GM23338 (cell line): ENCODE data around the gene RSBN1L. TPM values are rescaled to one million over a fixed set of nuclear protein-coding genes. Genes with fewer than 3 reads are reported as not detected.

Source experiments
- ATAC-seq: fragments of 200-7000 bp; cut with Tn5 transposase; 3 replicates; pipeline ENCODE4 v1.9.1; 2020
- DNase-seq: peaks from one replicate; pipeline ENCODE4 v3.0.0-alpha.2; 2015; ENCODE audit warnings: low spot score
- H2AFZ ChIP-seq: fragments of 200-600 bp; sonication (generic); 2 replicates; pipeline ENCODE4 v1.8.0; 2016; ENCODE audit warnings: antibody characterized with exemption, mild to moderate bottlenecking, moderate library complexity
- H3F3A ChIP-seq: fragments of 200-600 bp; sonication (generic); replicated peaks from 2 replicates; pipeline ENCODE4 v1.8.0; 2017; ENCODE audit warnings: antibody characterized with exemption, mixed run types, low read depth
- H3K27ac ChIP-seq: fragments of 200-600 bp; sonication (generic); 2 replicates; pipeline ENCODE4 v1.6.1; 2016; ENCODE audit warnings: low read depth
- H3K27me3 ChIP-seq: fragments of 200-600 bp; sonication (generic); 2 replicates; pipeline ENCODE4 v1.8.0; 2016; ENCODE audit warnings: mild to moderate bottlenecking, mixed run types, moderate library complexity; ENCODE audit not compliant: insufficient read depth
- H3K36me3 ChIP-seq: fragments of 200-600 bp; sonication (generic); 2 replicates; pipeline ENCODE4 v1.8.0; 2016; ENCODE audit warnings: mild to moderate bottlenecking; ENCODE audit not compliant: insufficient read depth
- H3K4me1 ChIP-seq: fragments of 200-600 bp; sonication (generic); 2 replicates; pipeline ENCODE4 v1.8.0; 2016; ENCODE audit warnings: mild to moderate bottlenecking, moderate library complexity; ENCODE audit not compliant: insufficient read depth
- H3K4me2 ChIP-seq: fragments of 200-600 bp; sonication (generic); 2 replicates; pipeline ENCODE4 v1.7.1; 2017; ENCODE audit warnings: mixed run types
- H3K4me3 ChIP-seq: fragments of 200-600 bp; sonication (generic); 2 replicates; pipeline ENCODE4 v1.6.1; 2016; ENCODE audit warnings: mixed run types
- H3K79me2 ChIP-seq: fragments of 200-600 bp; sonication (generic); replicated peaks from 2 replicates; pipeline ENCODE4 v1.8.0; 2017; ENCODE audit warnings: mild to moderate bottlenecking; ENCODE audit not compliant: insufficient read depth
- H3K9me2 ChIP-seq: fragments of 200-600 bp; sonication (generic); 2 replicates; pipeline ENCODE4 v1.8.0; 2017; ENCODE audit not compliant: insufficient read depth
- H4K20me1 ChIP-seq: fragments of 200-600 bp; sonication (generic); replicated peaks from 2 replicates; pipeline ENCODE4 v1.8.0; 2017; ENCODE audit warnings: mild to moderate bottlenecking; ENCODE audit not compliant: insufficient read depth
- H3K27ac Mint-ChIP-seq: 2 replicates; pipeline ENCODE4 v1.8.0; 2020; ENCODE audit warnings: inconsistent platforms, mild to moderate bottlenecking, moderate library complexity, mixed read lengths
- H3K27me3 Mint-ChIP-seq: 3 replicates; pipeline ENCODE4 v1.8.0; 2022; ENCODE audit warnings: low read depth, mild to moderate bottlenecking, moderate library complexity, mixed read lengths, inconsistent platforms; ENCODE audit not compliant: insufficient read depth, poor library complexity
- H3K36me3 Mint-ChIP-seq: 3 replicates; pipeline ENCODE4 v1.8.0; 2021; ENCODE audit warnings: low read depth, mild to moderate bottlenecking, inconsistent platforms, moderate library complexity, mixed read lengths
- H3K4me1 Mint-ChIP-seq: 3 replicates; pipeline ENCODE4 v1.8.0; 2020; ENCODE audit warnings: mild to moderate bottlenecking, inconsistent platforms, mixed read lengths
- H3K4me3 Mint-ChIP-seq: 3 replicates; pipeline ENCODE4 v1.8.0; 2021; ENCODE audit warnings: moderate library complexity, mild to moderate bottlenecking, inconsistent platforms, mixed read lengths
- H3K9me3 Mint-ChIP-seq: 3 replicates; pipeline ENCODE4 v1.8.0; 2020; ENCODE audit warnings: moderate library complexity, mild to moderate bottlenecking, inconsistent platforms, mixed read lengths
- CREB1 ChIP-seq: fragments of 250-450 bp; sonication (Bioruptor Pico); IDR thresholded peaks from 2 replicates; pipeline ENCODE4 v1.5.0; 2020; ENCODE audit warnings: low read depth, mild to moderate bottlenecking, moderate library complexity
- EZH2 ChIP-seq: fragments of 200-600 bp; sonication (generic); IDR thresholded peaks from one replicate; pipeline ENCODE4 v1.8.0; 2017; ENCODE audit warnings: antibody characterized with exemption, mild to moderate bottlenecking, low read depth; ENCODE audit not compliant: unreplicated experiment
- EZH2phosphoT487 ChIP-seq: fragments of 200-600 bp; sonication (generic); IDR thresholded peaks from one replicate; pipeline ENCODE4 v1.8.1; 2018; ENCODE audit warnings: antibody characterized with exemption; ENCODE audit not compliant: unreplicated experiment
- JUNB ChIP-seq: IDR thresholded peaks from one replicate; pipeline ENCODE4 v1.6.1; 2016; ENCODE audit warnings: antibody characterized with exemption; ENCODE audit not compliant: unreplicated experiment
- NANOG ChIP-seq: IDR thresholded peaks from 2 replicates; pipeline ENCODE4 v1.6.1; 2016; ENCODE audit warnings: antibody characterized with exemption, borderline replicate concordance
- POLR2AphosphoS5 ChIP-seq: IDR thresholded peaks from 2 replicates; pipeline ENCODE4 v1.6.1; 2016; ENCODE audit warnings: antibody characterized with exemption, low read depth
- STAT1 ChIP-seq: IDR thresholded peaks from one replicate; pipeline ENCODE4 v1.6.1; 2016; ENCODE audit warnings: antibody characterized with exemption; ENCODE audit not compliant: unreplicated experiment
- ZNF114 ChIP-seq: fragments of 250-450 bp; sonication (Bioruptor Pico); IDR thresholded peaks from 2 replicates; pipeline ENCODE4 v1.5.0; 2020; ENCODE audit warnings: mild to moderate bottlenecking, moderate library complexity
- ZNF331 ChIP-seq: fragments of 250-450 bp; sonication (Bioruptor Pico); IDR thresholded peaks from 2 replicates; pipeline ENCODE4 v1.5.0; 2020; ENCODE audit warnings: low read depth, mild to moderate bottlenecking, moderate library complexity
- polyA plus RNA-seq: library from polyadenylated mRNA; unstranded; fragments of >200 nt; fragmentation: Nextera tagmentation; extraction: Ambion mirVana; gene quantifications from 2 replicates; pipeline ENCODE4 v1.2.1, GENCODE V29; 2016
- total RNA-seq: library from RNA; depleted of rRNA; stranded (reverse); fragments of >200 nt; shearing (Covaris generic); gene quantifications from 2 replicates; pipeline ENCODE4 v1.2.3, GENCODE V29; 2014
- TF ChIP-seq, protein P1 (sequence below): IDR thresholded peaks from 2 replicates; pipeline ENCODE4 v1.6.1; 2016; ENCODE audit warnings: antibody characterized with exemption
- TF ChIP-seq, protein P2 (sequence below): fragments of 250-450 bp; sonication (Bioruptor Pico); IDR thresholded peaks from 2 replicates; pipeline ENCODE4 v1.5.0; 2020; ENCODE audit warnings: mild to moderate bottlenecking, moderate library complexity
- TF ChIP-seq, protein P3 (sequence below): IDR thresholded peaks from one replicate; pipeline ENCODE4 v1.6.1; 2018; ENCODE audit warnings: antibody characterized with exemption; ENCODE audit not compliant: unreplicated experiment
- TF ChIP-seq, protein P4 (sequence below), 2 experiments: fragments of 200-600 bp in 1 of 2; sonication (generic) in 1 of 2; conservative IDR thresholded peaks; 2 replicates each; pipeline versions ENCODE4 v1.5.1 to v1.6.1; 2016 to 2017; ENCODE audit warnings: antibody characterized with exemption in 2 of 2, low read depth in 2 of 2, mild to moderate bottlenecking in 2 of 2, moderate library complexity in 1 of 2

RSBN1L gene
- total and polyA plus RNA-seq, 2 experiments from 2014 or later, result 9.7 to 19.7 TPM

DNA sequence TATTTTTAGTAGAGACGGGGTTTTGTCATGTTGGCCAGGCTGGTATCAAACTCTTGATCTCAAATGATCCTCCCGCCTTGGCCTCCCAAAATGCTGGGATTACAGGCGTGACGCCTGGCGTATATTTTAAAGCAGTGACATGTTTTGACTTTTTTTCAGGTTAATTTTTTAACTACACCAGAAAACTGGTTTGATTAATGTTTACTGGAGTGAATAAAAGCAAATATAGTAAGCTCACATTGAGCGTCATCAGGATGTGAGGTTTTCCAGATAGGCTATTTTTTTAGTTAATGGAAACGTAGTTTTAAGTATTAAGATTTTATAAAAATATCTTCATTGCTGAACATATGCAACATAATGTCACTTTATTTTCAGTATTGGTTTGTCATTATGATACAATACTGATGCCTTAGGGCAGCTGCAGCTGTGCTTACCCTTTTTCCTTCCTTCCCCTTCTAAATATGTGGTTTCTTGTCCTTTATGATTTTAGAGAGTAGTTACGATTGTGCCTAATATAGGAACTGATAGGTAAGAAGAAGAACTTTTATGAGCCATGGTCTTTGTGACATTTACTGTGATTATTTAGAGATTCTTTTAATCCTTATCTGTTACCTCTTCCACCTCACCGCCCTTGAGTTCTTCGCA lies 64.7 kb downstream of the RSBN1L start:
- Histone ChIP-seq H3K4me2 (no peak overlapping the region), H3K27me3 (no peaks in the 10 kb centered on the region), H3K79me2 (peaks cover 50% of the 10 kb centered on the region), H3K27ac (no peak overlapping the region), H3F3A (no peaks in the 10 kb centered on the region), H2AFZ (no peak overlapping the region), H3K4me3 (no peak overlapping the region), H3K4me1 (peaks cover 7% of the 10 kb centered on the region; the same call in 1 of the 2 replicates), H4K20me1 (peaks cover 14% of the 10 kb centered on the region), H3K36me3 (no peaks in the 10 kb centered on the region), H3K9me2 (no peaks in the 10 kb centered on the region)
- no peaks in the 10 kb centered on the region for H3K9me3 Mint-ChIP-seq
- peaks cover 5% of the 10 kb centered on the region for H3K4me1 Mint-ChIP-seq
- no peak for TF ChIP-seq EZH2phosphoT487
- no peak for TF ChIP-seq ZNF331 (CRISPR knock-in tag)
- TF ChIP-seq, protein P1, sequence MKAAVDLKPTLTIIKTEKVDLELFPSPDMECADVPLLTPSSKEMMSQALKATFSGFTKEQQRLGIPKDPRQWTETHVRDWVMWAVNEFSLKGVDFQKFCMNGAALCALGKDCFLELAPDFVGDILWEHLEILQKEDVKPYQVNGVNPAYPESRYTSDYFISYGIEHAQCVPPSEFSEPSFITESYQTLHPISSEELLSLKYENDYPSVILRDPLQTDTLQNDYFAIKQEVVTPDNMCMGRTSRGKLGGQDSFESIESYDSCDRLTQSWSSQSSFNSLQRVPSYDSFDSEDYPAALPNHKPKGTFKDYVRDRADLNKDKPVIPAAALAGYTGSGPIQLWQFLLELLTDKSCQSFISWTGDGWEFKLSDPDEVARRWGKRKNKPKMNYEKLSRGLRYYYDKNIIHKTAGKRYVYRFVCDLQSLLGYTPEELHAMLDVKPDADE, result no peak
- TF ChIP-seq, protein P2, sequence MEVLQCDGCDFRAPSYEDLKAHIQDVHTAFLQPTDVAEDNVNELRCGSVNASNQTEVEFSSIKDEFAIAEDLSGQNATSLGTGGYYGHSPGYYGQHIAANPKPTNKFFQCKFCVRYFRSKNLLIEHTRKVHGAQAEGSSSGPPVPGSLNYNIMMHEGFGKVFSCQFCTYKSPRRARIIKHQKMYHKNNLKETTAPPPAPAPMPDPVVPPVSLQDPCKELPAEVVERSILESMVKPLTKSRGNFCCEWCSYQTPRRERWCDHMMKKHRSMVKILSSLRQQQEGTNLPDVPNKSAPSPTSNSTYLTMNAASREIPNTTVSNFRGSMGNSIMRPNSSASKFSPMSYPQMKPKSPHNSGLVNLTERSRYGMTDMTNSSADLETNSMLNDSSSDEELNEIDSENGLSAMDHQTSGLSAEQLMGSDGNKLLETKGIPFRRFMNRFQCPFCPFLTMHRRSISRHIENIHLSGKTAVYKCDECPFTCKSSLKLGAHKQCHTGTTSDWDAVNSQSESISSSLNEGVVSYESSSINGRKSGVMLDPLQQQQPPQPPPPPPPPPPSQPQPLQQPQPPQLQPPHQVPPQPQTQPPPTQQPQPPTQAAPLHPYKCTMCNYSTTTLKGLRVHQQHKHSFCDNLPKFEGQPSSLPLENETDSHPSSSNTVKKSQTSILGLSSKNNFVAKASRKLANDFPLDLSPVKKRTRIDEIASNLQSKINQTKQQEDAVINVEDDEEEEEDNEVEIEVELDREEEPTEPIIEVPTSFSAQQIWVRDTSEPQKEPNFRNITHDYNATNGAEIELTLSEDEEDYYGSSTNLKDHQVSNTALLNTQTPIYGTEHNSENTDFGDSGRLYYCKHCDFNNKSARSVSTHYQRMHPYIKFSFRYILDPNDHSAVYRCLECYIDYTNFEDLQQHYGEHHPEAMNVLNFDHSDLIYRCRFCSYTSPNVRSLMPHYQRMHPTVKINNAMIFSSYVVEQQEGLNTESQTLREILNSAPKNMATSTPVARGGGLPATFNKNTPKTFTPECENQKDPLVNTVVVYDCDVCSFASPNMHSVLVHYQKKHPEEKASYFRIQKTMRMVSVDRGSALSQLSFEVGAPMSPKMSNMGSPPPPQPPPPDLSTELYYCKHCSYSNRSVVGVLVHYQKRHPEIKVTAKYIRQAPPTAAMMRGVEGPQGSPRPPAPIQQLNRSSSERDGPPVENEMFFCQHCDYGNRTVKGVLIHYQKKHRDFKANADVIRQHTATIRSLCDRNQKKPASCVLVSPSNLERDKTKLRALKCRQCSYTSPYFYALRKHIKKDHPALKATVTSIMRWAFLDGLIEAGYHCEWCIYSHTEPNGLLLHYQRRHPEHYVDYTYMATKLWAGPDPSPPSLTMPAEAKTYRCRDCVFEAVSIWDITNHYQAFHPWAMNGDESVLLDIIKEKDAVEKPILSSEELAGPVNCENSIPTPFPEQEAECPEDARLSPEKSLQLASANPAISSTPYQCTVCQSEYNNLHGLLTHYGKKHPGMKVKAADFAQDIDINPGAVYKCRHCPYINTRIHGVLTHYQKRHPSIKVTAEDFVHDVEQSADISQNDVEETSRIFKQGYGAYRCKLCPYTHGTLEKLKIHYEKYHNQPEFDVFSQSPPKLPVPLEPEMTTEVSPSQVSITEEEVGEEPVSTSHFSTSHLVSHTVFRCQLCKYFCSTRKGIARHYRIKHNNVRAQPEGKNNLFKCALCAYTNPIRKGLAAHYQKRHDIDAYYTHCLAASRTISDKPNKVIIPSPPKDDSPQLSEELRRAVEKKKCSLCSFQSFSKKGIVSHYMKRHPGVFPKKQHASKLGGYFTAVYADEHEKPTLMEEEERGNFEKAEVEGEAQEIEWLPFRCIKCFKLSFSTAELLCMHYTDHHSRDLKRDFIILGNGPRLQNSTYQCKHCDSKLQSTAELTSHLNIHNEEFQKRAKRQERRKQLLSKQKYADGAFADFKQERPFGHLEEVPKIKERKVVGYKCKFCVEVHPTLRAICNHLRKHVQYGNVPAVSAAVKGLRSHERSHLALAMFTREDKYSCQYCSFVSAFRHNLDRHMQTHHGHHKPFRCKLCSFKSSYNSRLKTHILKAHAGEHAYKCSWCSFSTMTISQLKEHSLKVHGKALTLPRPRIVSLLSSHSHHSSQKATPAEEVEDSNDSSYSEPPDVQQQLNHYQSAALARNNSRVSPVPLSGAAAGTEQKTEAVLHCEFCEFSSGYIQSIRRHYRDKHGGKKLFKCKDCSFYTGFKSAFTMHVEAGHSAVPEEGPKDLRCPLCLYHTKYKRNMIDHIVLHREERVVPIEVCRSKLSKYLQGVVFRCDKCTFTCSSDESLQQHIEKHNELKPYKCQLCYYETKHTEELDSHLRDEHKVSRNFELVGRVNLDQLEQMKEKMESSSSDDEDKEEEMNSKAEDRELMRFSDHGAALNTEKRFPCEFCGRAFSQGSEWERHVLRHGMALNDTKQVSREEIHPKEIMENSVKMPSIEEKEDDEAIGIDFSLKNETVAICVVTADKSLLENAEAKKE (CRISPR knock-in tag), result no peak
- no peak for TF ChIP-seq EZH2
- no peak for TF ChIP-seq POLR2AphosphoS5
- TF ChIP-seq, protein P3, sequence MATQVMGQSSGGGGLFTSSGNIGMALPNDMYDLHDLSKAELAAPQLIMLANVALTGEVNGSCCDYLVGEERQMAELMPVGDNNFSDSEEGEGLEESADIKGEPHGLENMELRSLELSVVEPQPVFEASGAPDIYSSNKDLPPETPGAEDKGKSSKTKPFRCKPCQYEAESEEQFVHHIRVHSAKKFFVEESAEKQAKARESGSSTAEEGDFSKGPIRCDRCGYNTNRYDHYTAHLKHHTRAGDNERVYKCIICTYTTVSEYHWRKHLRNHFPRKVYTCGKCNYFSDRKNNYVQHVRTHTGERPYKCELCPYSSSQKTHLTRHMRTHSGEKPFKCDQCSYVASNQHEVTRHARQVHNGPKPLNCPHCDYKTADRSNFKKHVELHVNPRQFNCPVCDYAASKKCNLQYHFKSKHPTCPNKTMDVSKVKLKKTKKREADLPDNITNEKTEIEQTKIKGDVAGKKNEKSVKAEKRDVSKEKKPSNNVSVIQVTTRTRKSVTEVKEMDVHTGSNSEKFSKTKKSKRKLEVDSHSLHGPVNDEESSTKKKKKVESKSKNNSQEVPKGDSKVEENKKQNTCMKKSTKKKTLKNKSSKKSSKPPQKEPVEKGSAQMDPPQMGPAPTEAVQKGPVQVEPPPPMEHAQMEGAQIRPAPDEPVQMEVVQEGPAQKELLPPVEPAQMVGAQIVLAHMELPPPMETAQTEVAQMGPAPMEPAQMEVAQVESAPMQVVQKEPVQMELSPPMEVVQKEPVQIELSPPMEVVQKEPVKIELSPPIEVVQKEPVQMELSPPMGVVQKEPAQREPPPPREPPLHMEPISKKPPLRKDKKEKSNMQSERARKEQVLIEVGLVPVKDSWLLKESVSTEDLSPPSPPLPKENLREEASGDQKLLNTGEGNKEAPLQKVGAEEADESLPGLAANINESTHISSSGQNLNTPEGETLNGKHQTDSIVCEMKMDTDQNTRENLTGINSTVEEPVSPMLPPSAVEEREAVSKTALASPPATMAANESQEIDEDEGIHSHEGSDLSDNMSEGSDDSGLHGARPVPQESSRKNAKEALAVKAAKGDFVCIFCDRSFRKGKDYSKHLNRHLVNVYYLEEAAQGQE, result no peak
- no peak for TF ChIP-seq STAT1
- TF ChIP-seq ZNF114 (CRISPR knock-in tag), result no peak
- no peak for TF ChIP-seq JUNB
- TF ChIP-seq, protein P4, sequence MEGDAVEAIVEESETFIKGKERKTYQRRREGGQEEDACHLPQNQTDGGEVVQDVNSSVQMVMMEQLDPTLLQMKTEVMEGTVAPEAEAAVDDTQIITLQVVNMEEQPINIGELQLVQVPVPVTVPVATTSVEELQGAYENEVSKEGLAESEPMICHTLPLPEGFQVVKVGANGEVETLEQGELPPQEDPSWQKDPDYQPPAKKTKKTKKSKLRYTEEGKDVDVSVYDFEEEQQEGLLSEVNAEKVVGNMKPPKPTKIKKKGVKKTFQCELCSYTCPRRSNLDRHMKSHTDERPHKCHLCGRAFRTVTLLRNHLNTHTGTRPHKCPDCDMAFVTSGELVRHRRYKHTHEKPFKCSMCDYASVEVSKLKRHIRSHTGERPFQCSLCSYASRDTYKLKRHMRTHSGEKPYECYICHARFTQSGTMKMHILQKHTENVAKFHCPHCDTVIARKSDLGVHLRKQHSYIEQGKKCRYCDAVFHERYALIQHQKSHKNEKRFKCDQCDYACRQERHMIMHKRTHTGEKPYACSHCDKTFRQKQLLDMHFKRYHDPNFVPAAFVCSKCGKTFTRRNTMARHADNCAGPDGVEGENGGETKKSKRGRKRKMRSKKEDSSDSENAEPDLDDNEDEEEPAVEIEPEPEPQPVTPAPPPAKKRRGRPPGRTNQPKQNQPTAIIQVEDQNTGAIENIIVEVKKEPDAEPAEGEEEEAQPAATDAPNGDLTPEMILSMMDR (conservative IDR thresholded peaks at IDR 0.05; ENCODE audit: low read depth in 2 of 2), result no peak
- TF ChIP-seq NANOG, result no peak
- no peak for TF ChIP-seq CREB1
- no peaks in the 10 kb centered on the region for H3K36me3 Mint-ChIP-seq
- H3K27me3 Mint-ChIP-seq, result peaks cover 8% of the 10 kb centered on the region
- ATAC-seq (no peak), DNase-seq (no peak)
- no peak overlapping the region for H3K4me3 Mint-ChIP-seq
- no peak overlapping the region for H3K27ac Mint-ChIP-seq
